ENCODE results near the gene TMC4.

Gene TMC4

DNA sequence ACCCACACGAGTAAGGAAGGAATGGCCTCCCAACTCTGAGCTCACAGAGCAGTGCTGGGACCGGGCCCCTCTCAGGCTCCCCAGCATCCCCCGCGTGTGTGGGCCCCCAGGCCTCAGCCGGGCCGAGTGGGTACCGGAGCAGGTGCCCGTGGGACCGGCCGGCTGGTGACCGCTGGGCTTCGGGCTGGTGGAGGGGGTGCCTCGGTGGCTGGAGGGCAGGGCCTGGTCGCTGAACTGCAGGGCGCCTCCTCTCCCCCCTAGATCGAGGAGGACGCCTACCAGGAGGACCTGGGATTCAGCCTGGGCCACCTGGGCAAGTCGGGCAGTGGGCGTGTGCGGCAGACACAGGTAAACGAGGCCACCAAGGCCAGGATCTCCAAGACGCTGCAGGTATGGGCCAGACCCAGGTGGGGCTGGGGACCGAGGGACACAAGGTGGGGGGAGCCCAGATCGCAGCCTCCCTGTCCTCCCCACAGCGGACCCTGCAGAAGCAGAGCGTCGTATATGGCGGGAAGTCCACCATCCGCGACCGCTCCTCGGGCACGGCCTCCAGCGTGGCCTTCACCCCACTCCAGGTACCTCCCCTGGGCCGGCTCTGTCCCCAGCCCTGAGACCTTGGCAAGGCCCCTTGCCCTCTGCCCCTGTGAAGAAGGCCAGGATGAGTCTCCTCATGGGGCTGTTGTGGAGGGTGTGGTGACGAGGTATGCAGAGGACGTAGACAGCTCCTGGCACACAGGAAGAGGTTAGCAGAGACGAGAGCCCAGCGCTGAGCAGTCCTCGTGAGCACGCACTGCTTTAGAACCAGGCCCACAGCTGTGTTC is 44.0 kb downstream of the TMC4 start:
- no peak for DNase-seq

DNA sequence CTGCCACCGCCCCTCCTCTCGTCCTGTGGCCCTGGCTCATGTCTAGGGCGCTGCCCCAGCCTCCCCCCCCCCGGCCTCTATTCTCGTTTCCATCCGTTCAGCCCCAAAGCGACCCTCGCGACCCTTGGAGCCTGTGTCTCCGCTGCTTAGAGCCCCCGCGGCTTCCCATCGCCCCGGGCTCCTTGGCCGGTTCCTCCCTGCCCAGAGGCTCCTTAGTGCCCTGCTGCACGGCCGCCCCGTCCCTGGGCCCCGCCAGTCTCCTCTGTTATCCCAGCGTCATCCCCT is 44.6 kb downstream of the TMC4 start:
- DNase-seq, result no peak

DNA sequence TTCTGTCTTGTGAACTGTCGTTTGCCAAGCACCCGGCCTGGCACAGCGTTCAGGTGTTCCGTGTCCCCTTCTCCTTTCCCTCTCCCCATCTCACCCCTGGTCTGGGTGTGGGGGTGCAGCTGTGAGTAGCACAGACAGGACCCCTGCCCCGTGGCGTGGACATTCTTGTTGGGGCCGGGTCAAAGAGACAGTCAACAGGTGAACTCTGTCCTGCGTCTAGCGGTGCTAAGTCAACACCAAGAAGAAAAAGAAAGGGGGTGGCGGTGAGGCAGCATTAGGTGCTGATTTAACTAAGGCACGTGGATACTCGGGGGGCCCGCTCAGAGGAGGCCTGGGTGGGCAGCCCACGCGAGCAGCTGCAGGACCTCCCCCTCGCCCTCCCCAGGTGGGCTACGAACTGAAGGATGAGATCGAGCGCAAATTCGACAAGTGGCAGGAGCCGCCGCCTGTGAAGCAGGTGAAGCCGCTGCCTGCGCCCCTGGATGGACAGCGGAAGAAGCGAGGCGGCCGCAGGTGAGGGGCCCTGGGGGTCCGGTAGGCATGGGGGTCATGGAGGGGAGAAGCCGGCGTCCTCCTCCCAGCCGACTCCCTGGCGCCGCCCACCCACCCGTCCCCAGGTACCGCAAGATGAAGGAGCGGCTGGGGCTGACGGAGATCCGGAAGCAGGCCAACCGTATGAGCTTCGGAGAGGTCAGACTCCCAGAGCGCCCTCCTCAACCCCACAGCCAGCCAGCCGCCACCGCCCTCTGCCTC is 45.1 kb downstream of the TMC4 start:
- no peak for DNase-seq

DNA sequence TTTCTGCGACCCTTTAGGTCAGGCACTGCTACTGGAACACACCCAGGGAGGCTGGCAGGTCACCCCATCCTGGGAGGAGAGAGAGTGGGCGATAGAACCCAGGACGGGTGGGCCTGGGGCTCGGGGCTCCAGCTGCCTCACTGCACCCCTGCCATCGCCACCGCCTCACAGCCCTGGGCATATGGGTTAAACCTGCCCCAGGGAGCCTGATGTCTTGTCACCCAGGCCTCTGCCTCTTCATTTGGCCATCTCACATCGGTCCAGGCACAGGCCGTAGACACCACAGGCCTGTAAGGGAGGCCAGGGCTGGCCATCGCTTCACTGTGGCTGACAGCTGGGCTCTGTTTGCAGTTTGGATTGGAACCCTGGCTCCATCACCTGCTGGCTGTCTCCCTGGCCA is 47.2 kb downstream of the TMC4 start:
- no peak for DNase-seq

DNA sequence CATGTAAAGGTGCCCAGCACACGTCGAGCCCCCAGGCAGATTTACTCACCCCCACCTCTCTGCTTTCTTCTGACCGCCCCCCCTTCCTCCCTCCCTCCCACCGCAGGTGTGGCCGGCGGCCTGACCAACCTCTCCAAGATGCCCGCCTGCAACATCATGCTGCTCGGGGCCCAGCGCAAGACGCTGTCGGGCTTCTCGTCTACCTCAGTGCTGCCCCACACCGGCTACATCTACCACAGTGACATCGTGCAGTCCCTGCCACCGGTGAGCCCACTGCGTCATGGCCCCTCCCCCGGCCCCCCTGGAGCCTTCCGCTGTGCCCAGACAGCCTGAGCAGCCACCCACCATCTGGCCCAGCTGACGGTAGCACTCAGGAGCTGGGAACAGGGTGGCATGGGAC is 48.6 kb downstream of the TMC4 start:
- DNase-seq, result no peak

DNA sequence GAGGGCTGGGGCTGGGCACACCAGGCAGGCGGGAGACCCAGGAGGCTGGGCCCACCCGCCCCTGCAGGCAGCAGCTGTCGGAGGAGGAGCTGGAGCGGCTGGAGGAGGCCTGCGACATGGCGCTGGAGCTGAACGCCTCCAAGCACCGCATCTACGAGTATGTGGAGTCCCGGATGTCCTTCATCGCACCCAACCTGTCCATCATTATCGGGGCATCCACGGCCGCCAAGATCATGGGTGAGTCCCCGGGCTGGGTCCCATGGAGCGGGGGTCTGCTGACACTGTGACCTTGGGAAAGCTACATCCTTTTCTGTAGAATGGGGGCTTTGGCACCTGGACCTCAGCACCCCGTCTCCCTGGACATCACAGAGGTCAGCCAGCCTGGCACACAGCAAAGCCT is 49.3 kb downstream of the TMC4 start:
- DNase-seq, result no peak

DNA sequence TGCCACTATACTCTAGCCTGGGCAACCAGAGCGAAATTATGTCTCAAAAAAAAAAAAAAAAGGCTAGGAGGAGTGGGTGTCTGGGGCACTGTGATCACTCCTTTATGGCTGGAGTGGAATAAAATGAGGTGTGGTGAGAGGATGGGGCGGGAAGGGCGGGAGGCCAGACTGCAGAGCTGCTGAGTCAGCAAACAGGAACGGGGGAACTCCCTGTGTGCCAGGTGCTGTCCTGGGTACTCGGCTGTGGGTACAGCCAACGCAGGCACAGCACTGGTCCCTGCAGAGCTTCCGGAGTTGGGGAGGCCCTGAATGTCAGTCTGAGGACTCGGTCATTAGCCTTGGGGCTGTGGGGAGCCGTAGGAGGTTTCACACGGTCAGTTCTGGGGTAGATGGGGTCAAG is 51.7 kb downstream of the TMC4 start:
- no peak for DNase-seq

DNA sequence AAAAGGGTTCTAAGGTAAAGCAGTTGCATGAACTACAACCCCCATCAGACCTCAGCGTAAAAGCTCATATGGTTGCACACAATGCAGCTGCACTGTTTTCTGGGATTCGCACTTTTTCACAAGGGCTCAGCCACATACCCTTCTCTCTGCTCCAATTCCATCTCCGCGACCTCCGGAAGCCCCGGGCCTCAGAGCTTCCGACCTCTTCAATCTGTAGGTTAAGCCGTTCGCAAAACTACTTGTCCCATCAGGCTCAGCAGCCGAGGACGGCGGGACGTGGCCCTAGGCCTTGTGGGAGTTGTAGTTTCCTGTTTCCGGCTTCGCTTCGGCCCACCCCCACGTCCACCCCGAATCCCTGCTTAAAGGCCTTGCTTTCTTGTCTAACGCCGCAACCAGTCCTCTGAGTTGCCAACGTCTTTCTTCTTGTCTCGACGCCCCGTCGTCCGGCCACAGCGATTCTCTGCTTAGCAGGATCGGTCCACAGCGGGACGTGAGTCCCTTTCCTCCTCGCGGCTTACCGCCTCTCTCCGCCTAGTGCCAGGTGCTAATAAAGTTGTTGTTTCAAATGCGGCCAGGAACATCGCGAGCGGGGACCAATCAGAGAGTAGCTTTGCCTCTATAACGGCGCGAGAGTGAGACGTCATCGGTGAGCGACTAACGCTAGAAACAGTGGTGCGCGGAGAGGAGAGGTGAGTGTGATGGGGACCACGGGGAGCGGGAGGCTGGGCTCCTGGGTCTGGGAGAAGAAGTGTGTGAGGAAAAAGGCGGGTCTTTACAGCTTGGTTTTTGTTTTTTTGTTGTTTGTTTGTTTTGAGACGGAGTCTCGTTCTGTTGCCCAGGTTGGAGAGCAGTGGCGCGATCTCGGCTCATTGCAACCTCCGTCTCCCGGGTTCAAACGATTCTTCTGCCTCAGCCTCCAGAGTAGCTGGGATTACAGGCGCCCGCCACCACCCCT is 57.6 kb downstream of the TMC4 start, which contains the start of the genes PRPF31 and TFPT:
TSS of gene PRPF31 (plus strand) at position 646 of the 955 bp plus-strand sequence. CDS start 2,525 bp downstream, outside the sequence.
TSS of gene TFPT (minus strand) at position 549 of the 955 bp plus-strand sequence. CDS start at position 161, 388 bp downstream.
- DNase-seq, result peak; percentile 86

DNA sequence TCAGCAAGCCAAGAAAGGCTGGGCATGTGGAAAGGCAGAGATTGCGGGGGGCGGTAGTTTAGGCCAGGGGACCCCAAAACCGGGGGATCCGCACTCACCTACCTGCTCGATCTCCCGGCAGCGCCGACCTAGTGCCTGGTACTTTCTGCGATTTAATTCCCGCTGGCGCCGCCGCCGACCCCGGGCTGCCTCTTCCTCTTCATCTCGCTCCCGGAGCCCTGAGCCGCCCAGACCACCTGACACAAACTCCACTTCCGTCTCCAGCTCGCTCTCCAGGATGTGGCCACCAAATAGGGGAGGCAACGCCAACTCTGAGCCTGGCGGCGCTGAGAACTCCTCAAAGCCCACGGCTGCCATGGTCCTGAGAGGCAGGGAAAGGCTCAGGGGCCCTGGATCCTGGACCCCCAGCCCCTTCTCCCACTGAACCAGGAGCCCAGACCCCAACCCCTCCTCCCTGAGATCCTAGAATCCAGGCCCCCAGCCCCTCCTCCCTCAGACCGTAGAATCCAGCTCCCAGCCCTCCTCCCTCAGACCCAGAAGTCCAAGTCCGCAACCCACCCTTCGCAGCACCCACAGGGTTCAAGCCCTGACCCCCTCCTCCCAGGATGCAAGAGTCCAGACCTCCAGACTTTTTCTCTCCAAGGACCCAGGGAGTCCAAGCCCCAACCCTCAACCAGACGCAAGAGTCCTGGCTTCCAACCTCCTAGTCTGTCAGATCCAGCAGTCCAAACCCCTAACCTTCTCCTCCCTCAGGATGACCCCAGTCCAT is 58.4 kb downstream of the TMC4 start:
- DNase-seq, result no peak

Measured in T1000 (cell line).